Neuronal stem cell (in vitro differentiated cells): Measurements from ENCODE around the gene ADAMTSL1.

ENCODE experiments used
- DNase-seq: peaks from one replicate; pipeline ENCODE4 v3.0.0-alpha.2; 2013; ENCODE audit warnings: low spot score
- H2AFZ ChIP-seq: one replicate; pipeline ENCODE4 v1.6.1; 2013; ENCODE audit warnings: mild to moderate bottlenecking, low read length, inconsistent platforms
- H2AK5ac ChIP-seq: 2 replicates; pipeline ENCODE4 v1.6.1; 2013; ENCODE audit warnings: low read depth, mild to moderate bottlenecking, inconsistent platforms, low read length, moderate library complexity, mixed read lengths
- H2BK120ac ChIP-seq: 2 replicates; pipeline ENCODE4 v1.6.1; 2013; ENCODE audit warnings: low read depth, mild to moderate bottlenecking, inconsistent platforms, low read length, moderate library complexity, mixed read lengths
- H2BK12ac ChIP-seq: one replicate; pipeline ENCODE4 v1.6.1; 2013; ENCODE audit warnings: low read length, inconsistent platforms
- H2BK15ac ChIP-seq: 2 replicates; pipeline ENCODE4 v1.6.1; 2013; ENCODE audit warnings: mild to moderate bottlenecking, low read length, inconsistent platforms, mixed read lengths
- H2BK5ac ChIP-seq: one replicate; pipeline ENCODE4 v1.6.1; 2013; ENCODE audit warnings: inconsistent platforms, mild to moderate bottlenecking, low read length, moderate library complexity
- H3K14ac ChIP-seq: one replicate; pipeline ENCODE4 v1.6.1; 2013; ENCODE audit warnings: low read length, inconsistent platforms
- H3K18ac ChIP-seq: 2 replicates; pipeline ENCODE4 v1.6.1; 2013; ENCODE audit warnings: low read length, inconsistent platforms
- H3K23ac ChIP-seq: 2 replicates; pipeline ENCODE4 v1.6.1; 2013; ENCODE audit warnings: low read depth, mild to moderate bottlenecking, mixed read lengths, low read length, inconsistent platforms; ENCODE audit not compliant: poor library complexity
- H3K27ac ChIP-seq: replicated peaks from 3 replicates; pipeline ENCODE4 v1.5.1; 2013; ENCODE audit warnings: low read length, inconsistent platforms
- H3K27me3 ChIP-seq, 3 experiments: 2 replicates each; pipeline ENCODE4 v1.6.1; 2013; ENCODE audit warnings: low read length in 3 of 3, mild to moderate bottlenecking in 2 of 3, inconsistent platforms in 1 of 3, low read depth in 1 of 3, mixed read lengths in 1 of 3, moderate library complexity in 1 of 3; ENCODE audit not compliant: control insufficient read depth in 3 of 3, insufficient read depth in 3 of 3
- H3K36me3 ChIP-seq, 2 donors: replicated peaks in 1 of 2; 2 replicates each; pipeline ENCODE4 v1.6.1; 2013; ENCODE audit warnings: low read length in 2 of 2; ENCODE audit not compliant: control insufficient read depth in 2 of 2, insufficient read depth in 2 of 2
- H3K4ac ChIP-seq: 2 replicates; pipeline ENCODE4 v1.6.1; 2013; ENCODE audit warnings: inconsistent platforms, mild to moderate bottlenecking, low read length, moderate library complexity
- H3K4me1 ChIP-seq, 2 donors: 1 replicate in 1 of 2; 2 replicates in 1 of 2; pipeline ENCODE4 v1.6.1; 2013; ENCODE audit warnings: low read length in 2 of 2, low read depth in 1 of 2; ENCODE audit not compliant: control insufficient read depth in 2 of 2, insufficient read depth in 1 of 2
- H3K4me2 ChIP-seq: one replicate; pipeline ENCODE4 v1.6.1; 2013; ENCODE audit warnings: mild to moderate bottlenecking, low read length, inconsistent platforms; ENCODE audit not compliant: insufficient read depth, poor library complexity, severe bottlenecking
- H3K4me3 ChIP-seq, 2 donors: 2 replicates each; pipeline ENCODE4 v1.5.1; 2013; ENCODE audit warnings: low read length in 2 of 2, mild to moderate bottlenecking in 2 of 2, inconsistent platforms in 1 of 2, moderate library complexity in 1 of 2
- H3K79me1 ChIP-seq: one replicate; pipeline ENCODE4 v1.6.1; 2013; ENCODE audit warnings: low read depth, mild to moderate bottlenecking, inconsistent platforms, low read length, moderate library complexity
- H3K9ac ChIP-seq: one replicate; pipeline ENCODE4 v1.6.1; 2013; ENCODE audit warnings: mild to moderate bottlenecking, low read depth, low read length, inconsistent platforms; ENCODE audit not compliant: poor library complexity
- H3K9me3 ChIP-seq, 2 donors: replicated peaks in 1 of 2; 2 replicates each; pipeline versions ENCODE3 to v1.6.1; 2013; ENCODE audit warnings: low read length in 2 of 2, mild to moderate bottlenecking in 2 of 2, inconsistent platforms in 1 of 2, low read depth in 1 of 2, mixed read lengths in 1 of 2, moderate library complexity in 1 of 2; ENCODE audit not compliant: control insufficient read depth in 2 of 2, insufficient read depth in 1 of 2
- H4K8ac ChIP-seq: one replicate; pipeline ENCODE4 v1.6.1; 2013; ENCODE audit warnings: low read depth, mild to moderate bottlenecking, inconsistent platforms, low read length, moderate library complexity
- H4K91ac ChIP-seq: one replicate; pipeline ENCODE4 v1.6.1; 2013; ENCODE audit warnings: low read length, low read depth, mild to moderate bottlenecking, inconsistent platforms; ENCODE audit not compliant: poor library complexity
- WGBS, 2 donors: extraction: QIAGEN DNeasy Blood & Tissue Kit; methylation state at CpG; one replicate each; pipeline ENCODE4 v1.1.7; 2013; ENCODE audit warnings: missing lambda C conversion rate in 2 of 2, mixed read lengths in 1 of 2; ENCODE audit not compliant: insufficient read length in 2 of 2, insufficient replicate concordance in 1 of 2; ENCODE audit errors: extremely low coverage in 2 of 2; 5-methylcytosine and 5-hydroxymethylcytosine counted together

Gene ADAMTSL1

GRCh38 chr9:18778846-18779245 is 304.9 kb downstream of the ADAMTSL1 start:
- no peak overlapping the region for H2AK5ac ChIP-seq
- H2AFZ ChIP-seq, result no peak overlapping the region
- H3K36me3 ChIP-seq, result no peaks in the 10 kb centered on the region
- no peak overlapping the region for H3K14ac ChIP-seq
- no peak overlapping the region for H3K27ac ChIP-seq
- no peak overlapping the region for H3K4me2 ChIP-seq
- H3K4me1 ChIP-seq, result no peaks in the 10 kb centered on the region
- no peak overlapping the region for H2BK15ac ChIP-seq
- H3K18ac ChIP-seq, result no peak overlapping the region
- H3K79me1 ChIP-seq, result no peaks in the 10 kb centered on the region
- no peak overlapping the region for H2BK5ac ChIP-seq
- H3K9me3 ChIP-seq, result no peaks in the 10 kb centered on the region
- no peak overlapping the region for H3K23ac ChIP-seq
- no peak overlapping the region for H3K9ac ChIP-seq
- H3K4ac ChIP-seq, result no peak overlapping the region
- no peak overlapping the region for H2BK12ac ChIP-seq
- H3K4me3 ChIP-seq, result no peak overlapping the region
- no peak overlapping the region for H4K91ac ChIP-seq
- no peak overlapping the region for H4K8ac ChIP-seq
- WGBS, 2 donors, result no CpG with 5 or more reads among the region's 2 CpGs
- no peaks in the 10 kb centered on the region for H3K27me3 ChIP-seq
- H2BK120ac ChIP-seq, result no peak overlapping the region
- no peak for DNase-seq

GRCh38 chr9:18783909-18784308 is 310.0 kb downstream of the ADAMTSL1 start:
- no peak overlapping the region for H4K91ac ChIP-seq
- H4K8ac ChIP-seq, result no peak overlapping the region
- H3K9ac ChIP-seq, result no peak overlapping the region
- no peak overlapping the region for H2BK15ac ChIP-seq
- H2AFZ ChIP-seq, result no peak overlapping the region
- H3K36me3 ChIP-seq, result no peaks in the 10 kb centered on the region
- no peaks in the 10 kb centered on the region for H3K4me1 ChIP-seq
- H2BK120ac ChIP-seq, result no peak overlapping the region
- no peak overlapping the region for H3K23ac ChIP-seq
- H3K9me3 ChIP-seq, result no peaks in the 10 kb centered on the region
- no peak overlapping the region for H3K27ac ChIP-seq
- H3K79me1 ChIP-seq, result no peaks in the 10 kb centered on the region
- no peak overlapping the region for H2BK5ac ChIP-seq
- H3K14ac ChIP-seq, result no peak overlapping the region
- H3K4me3 ChIP-seq, result no peak overlapping the region
- no peaks in the 10 kb centered on the region for H3K27me3 ChIP-seq
- no peak for DNase-seq
- no peak overlapping the region for H2BK12ac ChIP-seq
- H3K4ac ChIP-seq, result no peak overlapping the region
- WGBS, 2 donors, result no CpG with 5 or more reads among the region's 3 CpGs
- H2AK5ac ChIP-seq, result no peak overlapping the region
- no peak overlapping the region for H3K4me2 ChIP-seq
- H3K18ac ChIP-seq, result no peak overlapping the region

GRCh38 chr9:18785604-18786003 is 311.7 kb downstream of the ADAMTSL1 start:
- no peak overlapping the region for H3K14ac ChIP-seq
- H3K18ac ChIP-seq, result no peak overlapping the region
- H3K23ac ChIP-seq, result no peak overlapping the region
- H3K4me3 ChIP-seq, result no peak overlapping the region
- no peak for DNase-seq
- no peak overlapping the region for H3K4me2 ChIP-seq
- no peaks in the 10 kb centered on the region for H3K79me1 ChIP-seq
- H4K8ac ChIP-seq, result no peak overlapping the region
- no peak overlapping the region for H3K27ac ChIP-seq
- no peaks in the 10 kb centered on the region for H3K27me3 ChIP-seq
- no peak overlapping the region for H2BK15ac ChIP-seq
- H3K4me1 ChIP-seq, result no peaks in the 10 kb centered on the region
- H2AFZ ChIP-seq, result no peak overlapping the region
- no peak overlapping the region for H4K91ac ChIP-seq
- WGBS, 2 donors, result no CpG with 5 or more reads among the region's 2 CpGs
- H2BK5ac ChIP-seq, result no peak overlapping the region
- H3K9me3 ChIP-seq, result no peaks in the 10 kb centered on the region
- H3K36me3 ChIP-seq, result no peaks in the 10 kb centered on the region
- H2BK120ac ChIP-seq, result no peak overlapping the region
- no peak overlapping the region for H3K4ac ChIP-seq
- H3K9ac ChIP-seq, result no peak overlapping the region
- no peak overlapping the region for H2BK12ac ChIP-seq
- no peak overlapping the region for H2AK5ac ChIP-seq

GRCh38 chr9:18786196-18786595 is 312.2 kb downstream of the ADAMTSL1 start:
- no peak overlapping the region for H3K9ac ChIP-seq
- H3K27ac ChIP-seq, result no peak overlapping the region
- H3K23ac ChIP-seq, result no peak overlapping the region
- DNase-seq, result no peak
- H2BK120ac ChIP-seq, result no peak overlapping the region
- no peak overlapping the region for H2BK5ac ChIP-seq
- H3K36me3 ChIP-seq, result no peaks in the 10 kb centered on the region
- no peaks in the 10 kb centered on the region for H3K27me3 ChIP-seq
- H3K14ac ChIP-seq, result no peak overlapping the region
- no peak overlapping the region for H4K8ac ChIP-seq
- no peak overlapping the region for H2BK15ac ChIP-seq
- H3K4me1 ChIP-seq, result no peaks in the 10 kb centered on the region
- H3K4me2 ChIP-seq, result no peak overlapping the region
- no peak overlapping the region for H2AK5ac ChIP-seq
- H3K4me3 ChIP-seq, result no peak overlapping the region
- no peak overlapping the region for H4K91ac ChIP-seq
- no peak overlapping the region for H2AFZ ChIP-seq
- no peak overlapping the region for H2BK12ac ChIP-seq
- no peaks in the 10 kb centered on the region for H3K79me1 ChIP-seq
- H3K18ac ChIP-seq, result no peak overlapping the region
- no peak overlapping the region for H3K4ac ChIP-seq
- no CpG with 5 or more reads among the region's 3 CpGs for WGBS, 2 donors
- no peaks in the 10 kb centered on the region for H3K9me3 ChIP-seq
